CD14-positive monocyte (primary cell): ENCODE data around the gene PPP1R3A. TPM values are rescaled to one million over a fixed set of nuclear protein-coding genes. Genes with fewer than 3 reads are reported as not detected.

Experiments used
- DNase-seq, 3 donors: peaks; one replicate each; pipeline ENCODE4 v3.0.0-alpha.2; 2011 to 2022
- H2AFZ ChIP-seq: 2 replicates; pipeline ENCODE4 v1.6.0; 2012; ENCODE audit warnings: mild to moderate bottlenecking, low read depth, low read length, inconsistent platforms; ENCODE audit not compliant: insufficient read depth, poor library complexity, severe bottlenecking
- H3K27ac ChIP-seq, 2 donors: 1 replicate in 1 of 2; 2 replicates in 1 of 2; pipeline ENCODE4 v1.5.1; 2012 to 2013; ENCODE audit warnings: low read length in 2 of 2, control low read depth in 1 of 2, inconsistent platforms in 1 of 2, low read depth in 1 of 2, mild to moderate bottlenecking in 1 of 2
- H3K27me3 ChIP-seq, 2 donors: one replicate each; pipeline versions ENCODE4 v1.6.0 to v1.6.1; 2011 to 2013; ENCODE audit warnings: low read length in 2 of 2; ENCODE audit not compliant: control insufficient read depth in 2 of 2, insufficient read depth in 2 of 2
- H3K36me3 ChIP-seq, 2 donors: replicated peaks in 1 of 2; 1 replicate in 1 of 2; 2 replicates in 1 of 2; pipeline versions ENCODE4 v1.5.1 to v1.6.1; 2012 to 2013; ENCODE audit warnings: low read length in 2 of 2, control low read depth in 1 of 2, inconsistent platforms in 1 of 2, mild to moderate bottlenecking in 1 of 2; ENCODE audit not compliant: insufficient read depth in 2 of 2, control insufficient read depth in 1 of 2
- H3K4me1 ChIP-seq, 2 donors: 1 replicate in 1 of 2; 2 replicates in 1 of 2; pipeline versions ENCODE4 v1.5.1 to v1.6.1; 2012 to 2013; ENCODE audit warnings: low read length in 2 of 2, control low read depth in 1 of 2, inconsistent platforms in 1 of 2, mild to moderate bottlenecking in 1 of 2, moderate library complexity in 1 of 2; ENCODE audit not compliant: insufficient read depth in 2 of 2, control insufficient read depth in 1 of 2
- H3K4me2 ChIP-seq: replicated peaks from 2 replicates; pipeline ENCODE3; 2012; ENCODE audit warnings: low read length, moderate library complexity, mild to moderate bottlenecking; ENCODE audit not compliant: poor library complexity, severe bottlenecking; ENCODE audit errors: extremely low read depth
- H3K4me3 ChIP-seq, 3 experiments: fragments of 200-600 bp in 1 of 3; sonication (generic) in 1 of 3; replicated peaks in 1 of 3; 1 replicate in 2 of 3; 2 replicates in 1 of 3; pipeline ENCODE4 v1.5.1; 2011 to 2013; ENCODE audit warnings: low read length in 3 of 3, mild to moderate bottlenecking in 3 of 3, control low read depth in 2 of 3, low read depth in 2 of 3, inconsistent platforms in 1 of 3, moderate library complexity in 1 of 3
- H3K79me2 ChIP-seq: 2 replicates; pipeline ENCODE4 v1.6.0; 2012; ENCODE audit warnings: mild to moderate bottlenecking, control low read depth, inconsistent platforms, low read length, moderate library complexity; ENCODE audit not compliant: insufficient read depth
- H3K9ac ChIP-seq: 2 replicates; pipeline ENCODE4 v1.6.0; 2017; ENCODE audit warnings: low read length, mild to moderate bottlenecking; ENCODE audit not compliant: insufficient read depth, poor library complexity, severe bottlenecking
- H3K9me3 ChIP-seq, 2 donors: replicated peaks in 1 of 2; 1 replicate in 1 of 2; 2 replicates in 1 of 2; pipeline versions ENCODE4 v1.5.1 to v1.6.1; 2012 to 2013; ENCODE audit warnings: low read length in 2 of 2, control low read depth in 1 of 2; ENCODE audit not compliant: control insufficient read depth in 1 of 2, insufficient read depth in 1 of 2
- H4K20me1 ChIP-seq: 2 replicates; pipeline ENCODE4 v1.6.0; 2012; ENCODE audit warnings: mild to moderate bottlenecking, low read length, control low read depth, moderate library complexity; ENCODE audit not compliant: insufficient read depth
- H3K27ac Mint-ChIP-seq, 7 donors: one replicate each; pipeline ENCODE4 v1.8.0; 2020; ENCODE audit warnings: mild to moderate bottlenecking in 7 of 7, mixed read lengths in 7 of 7, moderate library complexity in 6 of 7, inconsistent platforms in 2 of 7
- H3K27me3 Mint-ChIP-seq, 3 donors: one replicate each; pipeline ENCODE4 v1.8.0; 2021 to 2022; ENCODE audit warnings: low read depth in 3 of 3, mild to moderate bottlenecking in 3 of 3, mixed read lengths in 3 of 3, moderate library complexity in 3 of 3, inconsistent platforms in 1 of 3
- H3K36me3 Mint-ChIP-seq, 2 donors: one replicate each; pipeline ENCODE4 v1.8.0; 2020; ENCODE audit warnings: mixed read lengths in 2 of 2, inconsistent platforms in 1 of 2, mild to moderate bottlenecking in 1 of 2
- H3K4me1 Mint-ChIP-seq: one replicate; pipeline ENCODE4 v1.8.0; 2020; ENCODE audit warnings: mild to moderate bottlenecking, mixed read lengths
- H3K4me3 Mint-ChIP-seq, 2 donors: one replicate each; pipeline ENCODE4 v1.8.0; 2020; ENCODE audit warnings: mild to moderate bottlenecking in 2 of 2, mixed read lengths in 2 of 2, moderate library complexity in 1 of 2
- H3K9me3 Mint-ChIP-seq, 7 donors: one replicate each; pipeline ENCODE4 v1.8.0; 2020 to 2022; ENCODE audit warnings: mixed read lengths in 7 of 7, mild to moderate bottlenecking in 6 of 7, moderate library complexity in 6 of 7, inconsistent platforms in 2 of 7
- CTCF ChIP-seq: fragments of 200-600 bp; IDR thresholded peaks from one replicate; pipeline ENCODE4 v1.8.0; 2022; ENCODE audit warnings: antibody characterized with exemption, mild to moderate bottlenecking
- WGBS: methylation state at CpG from one replicate; pipeline ENCODE4 v1.1.5; 2013; ENCODE audit warnings: missing lambda C conversion rate; ENCODE audit not compliant: insufficient coverage; 5-methylcytosine and 5-hydroxymethylcytosine counted together
- intact Hi-C, 2 donors: fragments of 100-400 bp; cut with micrococcal nuclease; formaldehyde crosslinking; loops; one replicate each; pipeline versions ENCODE4 v1.15.0 to v1.15.1; 2023
- polyA plus RNA-seq, 3 donors: library from polyadenylated mRNA; depleted of rRNA in 1 of 3; unstranded in 2 of 3; stranded (reverse) in 1 of 3; fragments of 300-500 nt in 2 of 3; fragments of >200 nt in 1 of 3; fragmentation: Illumina TruSeq in 2 of 3; gene quantifications; 1 replicate in 2 of 3; 2 replicates in 1 of 3; pipeline ENCODE4 v1.2.3, GENCODE V29; 2012 to 2021

The PPP1R3A gene
- polyA plus RNA-seq, 3 donors = not detected

GRCh38 chr7:113907617-113908016, 11.2 kb downstream of the PPP1R3A start:
- H3K4me3 ChIP-seq = no peak overlapping the region
- peaks cover 0 to 1% (median 0%) of the 10 kb centered on the region in 7 donors for H3K9me3 Mint-ChIP-seq
- H3K4me3 Mint-ChIP-seq = no peak overlapping the region
- intact Hi-C loops = no loop called here
- no peak overlapping the region for H3K27ac Mint-ChIP-seq
- no peak for DNase-seq
- no peaks in the 10 kb centered on the region for H3K9me3 ChIP-seq
- WGBS = no CpG with 5 or more reads among the region's 3 CpGs
- H2AFZ ChIP-seq = no peak overlapping the region
- no peaks in the 10 kb centered on the region for H3K4me1 Mint-ChIP-seq
- H3K79me2 ChIP-seq = no peaks in the 10 kb centered on the region
- peaks cover 0 to 2% (median 0%) of the 10 kb centered on the region in 3 donors for H3K27me3 Mint-ChIP-seq
- H3K4me1 ChIP-seq = no peaks in the 10 kb centered on the region
- no peak overlapping the region for H3K4me2 ChIP-seq
- H4K20me1 ChIP-seq = no peaks in the 10 kb centered on the region
- H3K27me3 ChIP-seq = no peaks in the 10 kb centered on the region
- H3K9ac ChIP-seq = no peak overlapping the region
- no peaks in the 10 kb centered on the region for H3K36me3 Mint-ChIP-seq
- H3K36me3 ChIP-seq = no peaks in the 10 kb centered on the region
- TF ChIP-seq CTCF = no peak
- no peak overlapping the region for H3K27ac ChIP-seq

GRCh38 chr7:113904521-113904920, 14.3 kb downstream of the PPP1R3A start:
- H3K4me1 ChIP-seq = no peaks in the 10 kb centered on the region
- no peaks in the 10 kb centered on the region for H3K9me3 ChIP-seq
- no peak overlapping the region for H3K4me2 ChIP-seq
- no peak overlapping the region for H3K27ac ChIP-seq
- intact Hi-C loops = no loop called here
- no peak for TF ChIP-seq CTCF
- no peaks in the 10 kb centered on the region for H3K79me2 ChIP-seq
- H3K9ac ChIP-seq = no peak overlapping the region
- no peaks in the 10 kb centered on the region for H3K27me3 ChIP-seq
- no peaks in the 10 kb centered on the region for H4K20me1 ChIP-seq
- no peak overlapping the region for H2AFZ ChIP-seq
- no peak for DNase-seq
- Mint-ChIP-seq H3K36me3 (no peaks in the 10 kb centered on the region), H3K4me3 (no peak overlapping the region), H3K27me3 (peaks cover 0 to 2% (median 0%) of the 10 kb centered on the region in 3 donors), H3K4me1 (no peaks in the 10 kb centered on the region), H3K9me3 (no peaks in the 10 kb centered on the region), H3K27ac (no peak overlapping the region)
- no peak overlapping the region for H3K4me3 ChIP-seq
- H3K36me3 ChIP-seq = no peaks in the 10 kb centered on the region
- WGBS = no CpG with 5 or more reads among the region's 1 CpG
